ENCODE results near the gene ZNF160.

GRCh38 chr19:53092723-53093122 lies 10.5 kb downstream of the ZNF160 start:
- TF ChIP-seq CTCF (IDR thresholded peaks at IDR 0.05) (no peak), POLR2AphosphoS5 (IDR thresholded peaks at IDR 0.05) (no peak), POLR2A (IDR thresholded peaks at IDR 0.05) (no peak), EP300 (IDR thresholded peaks at IDR 0.05) (no peak)

All from sigmoid colon (tissue), 4 donors.